K562 (cell line): ENCODE results near the gene FTO. TPM values are rescaled to one million over a fixed set of nuclear protein-coding genes. Genes with fewer than 3 reads are reported as not detected.

ENCODE experiments used
- ATAC-seq: fragments of 200-7000 bp; cut with Tn5 transposase; 3 replicates; pipeline ENCODE4 v1.9.1; 2020; ENCODE audit warnings: moderate library complexity
- BruUV-seq: library from RNA; stranded (reverse); fragments of 400-500 nt; replicated peaks from 2 replicates; lab custom pipeline; 2021; lab: Mats Ljungman, UMichigan
- CTCF ChIA-PET: fragments of 300-600 bp; formaldehyde crosslinking; extraction: SDS; loops from one replicate; lab custom pipeline; 2021; ENCODE audit warnings: low intra/inter-chr PET ratio; lab: Yijun Ruan, JAX
- POLR2A ChIA-PET: fragments of 300-600, 350-650 bp; sonication (Branson Sonifier 250); formaldehyde crosslinking; extraction: SDS; loops from one replicate; lab custom pipeline; 2021; ENCODE audit warnings: antibody characterized with exemption, inconsistent platforms; lab: Yijun Ruan, JAX
- DNase-seq, 4 experiments: peaks; one replicate each; pipeline versions ENCODE4 v3.0.0 to v3.0.0-alpha.2; 2011 to 2018; ENCODE audit warnings: low spot score in 3 of 4, mixed read lengths in 3 of 4; ENCODE audit errors: extremely low read depth in 1 of 4
- FAIRE-seq: peaks from 2 replicates; lab custom pipeline; 2011; peaks lifted over from hg19 to GRCh38; lab: Jason Lieb, UNC
- H2AFZ ChIP-seq: 2 replicates; pipeline ENCODE4 v1.6.0; 2011; ENCODE audit warnings: low read depth, low read length, control low read depth, inconsistent platforms
- H3K27ac ChIP-seq: fragments of 200-600 bp; 3 replicates; pipeline ENCODE4 v1.8.0; 2011; ENCODE audit warnings: low read depth, mild to moderate bottlenecking, control low read depth, inconsistent platforms, low read length, moderate library complexity, mixed read lengths; ENCODE audit errors: extremely low read depth
- H3K27me3 ChIP-seq, 2 experiments: fragments of 300-600 bp in 1 of 2; 2 replicates in 1 of 2; 3 replicates in 1 of 2; pipeline versions ENCODE4 v1.6.0 to v1.8.0; 2011; ENCODE audit warnings: inconsistent platforms in 2 of 2, low read length in 2 of 2, mild to moderate bottlenecking in 1 of 2, mixed read lengths in 1 of 2, moderate library complexity in 1 of 2; ENCODE audit not compliant: control insufficient read depth in 2 of 2, insufficient read depth in 2 of 2
- H3K36me3 ChIP-seq: fragments of 300-600 bp; 3 replicates; pipeline ENCODE4 v1.8.0; 2011; ENCODE audit warnings: mild to moderate bottlenecking, low read length, inconsistent platforms; ENCODE audit not compliant: control insufficient read depth, insufficient read depth
- H3K4me1 ChIP-seq, 2 experiments: fragments of 200-600 bp in 1 of 2; replicated peaks in 1 of 2; 2 replicates in 1 of 2; 3 replicates in 1 of 2; pipeline versions ENCODE4 v1.5.1 to v1.8.0; 2011; ENCODE audit warnings: inconsistent platforms in 2 of 2, low read length in 2 of 2, mild to moderate bottlenecking in 1 of 2, mixed read lengths in 1 of 2, moderate library complexity in 1 of 2; ENCODE audit not compliant: control insufficient read depth in 2 of 2, insufficient read depth in 2 of 2
- H3K4me2 ChIP-seq: 2 replicates; pipeline ENCODE4 v1.6.1; 2011; ENCODE audit warnings: low read length, control low read depth, inconsistent platforms, mixed read lengths; ENCODE audit not compliant: insufficient read depth
- H3K4me3 ChIP-seq: fragments of 200-600 bp; sonication (generic), shearing (Covaris generic); 2 replicates; pipeline ENCODE4 v1.5.1; 2016; ENCODE audit warnings: control low read depth, inconsistent platforms
- H3K79me2 ChIP-seq: fragments of 200-600 bp; 3 replicates; pipeline ENCODE4 v1.8.0; 2011; ENCODE audit warnings: low read length, inconsistent platforms; ENCODE audit not compliant: control insufficient read depth, insufficient read depth
- H3K9ac ChIP-seq, 2 experiments: 2 replicates each; pipeline versions ENCODE4 v1.6.0 to v1.6.1; 2011; ENCODE audit warnings: low read depth in 2 of 2, low read length in 2 of 2, control low read depth in 1 of 2, inconsistent platforms in 1 of 2, mild to moderate bottlenecking in 1 of 2, mixed read lengths in 1 of 2; ENCODE audit not compliant: insufficient read depth in 1 of 2
- H3K9me1 ChIP-seq: one replicate; pipeline ENCODE4 v1.6.0; 2011; ENCODE audit warnings: inconsistent platforms, mild to moderate bottlenecking, low read length, moderate library complexity; ENCODE audit not compliant: control insufficient read depth, insufficient read depth
- H3K9me3 ChIP-seq: replicated peaks from 2 replicates; pipeline ENCODE4 v1.5.1; 2011; ENCODE audit warnings: low read depth, low read length, inconsistent platforms; ENCODE audit not compliant: control insufficient read depth, insufficient read depth
- H4K20me1 ChIP-seq: replicated peaks from 2 replicates; pipeline ENCODE4 v1.6.1; 2011; ENCODE audit warnings: low read length, inconsistent platforms, mixed read lengths; ENCODE audit not compliant: control insufficient read depth, insufficient read depth
- BCLAF1 ChIP-seq, 2 experiments: fragments of 450-650 bp in 1 of 2; IDR thresholded peaks; 2 replicates each; pipeline ENCODE4 v1.6.1; 2011 to 2017; ENCODE audit warnings: low read depth in 2 of 2, antibody characterized with exemption in 1 of 2, borderline replicate concordance in 1 of 2, low read length in 1 of 2, mild to moderate bottlenecking in 1 of 2, mixed read lengths in 1 of 2; ENCODE audit not compliant: control insufficient read depth in 1 of 2
- CBX5 ChIP-seq: IDR thresholded peaks from 2 replicates; pipeline ENCODE4 v1.6.1; 2014; ENCODE audit warnings: low read depth, borderline replicate concordance
- CCAR2 ChIP-seq: fragments of 200-400 bp; formaldehyde crosslinking; IDR thresholded peaks from 2 replicates; pipeline ENCODE4 v1.6.1; 2017; ENCODE audit warnings: mild to moderate bottlenecking, low read depth, low read length
- FOXM1 ChIP-seq, 2 experiments: fragments of 450-650 bp in 1 of 2; sonication (generic) in 1 of 2; formaldehyde crosslinking in 1 of 2; IDR thresholded peaks; 2 replicates each; pipeline versions ENCODE4 v1.6.1 to v1.9.0; 2017 to 2022; ENCODE audit warnings: low read depth in 2 of 2, mild to moderate bottlenecking in 2 of 2, missing genetic modification reagents in 1 of 2, moderate library complexity in 1 of 2
- NFE2 ChIP-seq: IDR thresholded peaks from 2 replicates; pipeline ENCODE4 v1.6.1; 2014; ENCODE audit warnings: antibody characterized with exemption, low read depth
- RAD51 ChIP-seq: fragments of 450-650 bp; IDR thresholded peaks from 2 replicates; pipeline ENCODE4 v1.7.1; 2016; ENCODE audit warnings: low read depth, mild to moderate bottlenecking, borderline replicate concordance
- RBM22 ChIP-seq: fragments of 200-400 bp; formaldehyde crosslinking; IDR thresholded peaks from 2 replicates; pipeline ENCODE4 v1.6.1; 2018; ENCODE audit warnings: low read length, low read depth; ENCODE audit not compliant: poor library complexity, severe bottlenecking
- WGBS: fragments of 100-300 bp; shearing (Covaris generic); methylation state at CpG from one replicate; pipeline ENCODE4 v1.1.6; 2016; ENCODE audit warnings: low coverage, mixed read lengths; ENCODE audit not compliant: insufficient coverage; ENCODE audit errors: missing lambda C conversion rate; 5-methylcytosine and 5-hydroxymethylcytosine counted together
- in situ Hi-C: fragments of 300-500 bp; cut with MboI; formaldehyde crosslinking; loops from 4 replicates; pipeline ENCODE4 v1.15.0; 2018; ENCODE audit warnings: inconsistent platforms, mixed read lengths
- intact Hi-C: fragments of 100-400 bp; cut with micrococcal nuclease; formaldehyde crosslinking; loops from 2 replicates; pipeline ENCODE4 v1.14.2; 2022
- polyA plus RNA-seq, 8 experiments: library from polyadenylated mRNA; depleted of rRNA in 4 of 8; stranded (reverse) in 5 of 8; unstranded in 3 of 8; fragments of >200 nt; fragmentation: Nextera tagmentation in 2 of 8; fragmentation: Illumina TruSeq in 1 of 8; extraction: Ambion mirVana in 2 of 8; extraction: Trizol in 1 of 8; gene quantifications; 2 replicates each; pipeline versions ENCODE4 v1.2.1 to v1.2.3, GENCODE V29; 2011 to 2014; ENCODE audit warnings: inconsistent platforms in 1 of 8, missing spikeins in 1 of 8
- total RNA-seq, 7 experiments: library from RNA; depleted of rRNA in 6 of 7; stranded (reverse); fragments of >200 nt in 6 of 7; fragmentation: Illumina TruSeq in 2 of 7; extraction: Trizol in 2 of 7; gene quantifications; 2 replicates each; pipeline versions ENCODE4 v1.2.1 to v1.2.3, GENCODE V29; 2011 to 2021; ENCODE audit warnings: low replicate concordance in 1 of 7
- TF ChIP-seq, protein P1 (sequence below): fragments of 250-450 bp; sonication (Bioruptor Pico); IDR thresholded peaks from 2 replicates; pipeline ENCODE4 v1.9.0; 2021; ENCODE audit warnings: mild to moderate bottlenecking, inconsistent platforms

FTO gene
- total and polyA plus RNA-seq, 9 of the 15 experiments (the other 6 are each of a cell fraction or from before 2014, with no cell fraction given), result 11.3 to 27.7 (median 25.5) TPM

GRCh38 chr16:53690771-53691170 lies 13.2 kb upstream of the FTO start:
- in situ Hi-C loops, result no loop called here
- BruUV-seq, result no TSS peak
- POLR2A ChIA-PET, result interaction anchor here (0.6 kb wide), 1 partner anchor 35 kb away, joined by 3 read pairs; no protein-coding TSS in a partner anchor
- H2AFZ ChIP-seq, result no peak overlapping the region
- ATAC-seq, result no peak
- CTCF ChIA-PET, result no interaction called here
- H3K4me1 ChIP-seq, result no peaks in the 10 kb centered on the region
- TF ChIP-seq RBM22 (no peak), RAD51 (no peak), BCLAF1 (IDR thresholded peaks at IDR 0.05; ENCODE audit: borderline replicate concordance in 1 of 2, control insufficient read depth in 1 of 2, low read depth in 2 of 2, low read length in 1 of 2) (no peak), CCAR2 (no peak), NFE2 (no peak), CBX5 (no peak), FOXM1 (IDR thresholded peaks at IDR 0.05; ENCODE audit: low read depth) (no peak), FOXM1 (CRISPR knock-in tag; IDR thresholded peaks at IDR 0.05; ENCODE audit: low read depth) (no peak)
- TF ChIP-seq, protein P1, sequence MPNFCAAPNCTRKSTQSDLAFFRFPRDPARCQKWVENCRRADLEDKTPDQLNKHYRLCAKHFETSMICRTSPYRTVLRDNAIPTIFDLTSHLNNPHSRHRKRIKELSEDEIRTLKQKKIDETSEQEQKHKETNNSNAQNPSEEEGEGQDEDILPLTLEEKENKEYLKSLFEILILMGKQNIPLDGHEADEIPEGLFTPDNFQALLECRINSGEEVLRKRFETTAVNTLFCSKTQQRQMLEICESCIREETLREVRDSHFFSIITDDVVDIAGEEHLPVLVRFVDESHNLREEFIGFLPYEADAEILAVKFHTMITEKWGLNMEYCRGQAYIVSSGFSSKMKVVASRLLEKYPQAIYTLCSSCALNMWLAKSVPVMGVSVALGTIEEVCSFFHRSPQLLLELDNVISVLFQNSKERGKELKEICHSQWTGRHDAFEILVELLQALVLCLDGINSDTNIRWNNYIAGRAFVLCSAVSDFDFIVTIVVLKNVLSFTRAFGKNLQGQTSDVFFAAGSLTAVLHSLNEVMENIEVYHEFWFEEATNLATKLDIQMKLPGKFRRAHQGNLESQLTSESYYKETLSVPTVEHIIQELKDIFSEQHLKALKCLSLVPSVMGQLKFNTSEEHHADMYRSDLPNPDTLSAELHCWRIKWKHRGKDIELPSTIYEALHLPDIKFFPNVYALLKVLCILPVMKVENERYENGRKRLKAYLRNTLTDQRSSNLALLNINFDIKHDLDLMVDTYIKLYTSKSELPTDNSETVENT, result no peak
- TF ChIP-seq, all 486 proteins: peak for 0
- no peak overlapping the region for H3K4me2 ChIP-seq
- WGBS, result 20% methylated on average over 2 of the region's 2 CpGs
- no peak for DNase-seq
- H3K9me3 ChIP-seq, result no peaks in the 10 kb centered on the region
- no peak overlapping the region for H3K27ac ChIP-seq
- no peaks in the 10 kb centered on the region for H3K27me3 ChIP-seq
- H4K20me1 ChIP-seq, result no peaks in the 10 kb centered on the region
- 0 out of 3 replicates have a peak, but pooled peaks cover 5% of the 10 kb centered on the region for H3K36me3 ChIP-seq
- no peak overlapping the region for H3K4me3 ChIP-seq
- H3K9ac ChIP-seq, result no peak overlapping the region
- intact Hi-C loops, result no loop called here
- no peak for FAIRE-seq
- no peaks in the 10 kb centered on the region for H3K79me2 ChIP-seq
- H3K9me1 ChIP-seq, result no peaks in the 10 kb centered on the region
